ENCODE data around the gene NEURL3.

NEURL3 gene

DNA sequence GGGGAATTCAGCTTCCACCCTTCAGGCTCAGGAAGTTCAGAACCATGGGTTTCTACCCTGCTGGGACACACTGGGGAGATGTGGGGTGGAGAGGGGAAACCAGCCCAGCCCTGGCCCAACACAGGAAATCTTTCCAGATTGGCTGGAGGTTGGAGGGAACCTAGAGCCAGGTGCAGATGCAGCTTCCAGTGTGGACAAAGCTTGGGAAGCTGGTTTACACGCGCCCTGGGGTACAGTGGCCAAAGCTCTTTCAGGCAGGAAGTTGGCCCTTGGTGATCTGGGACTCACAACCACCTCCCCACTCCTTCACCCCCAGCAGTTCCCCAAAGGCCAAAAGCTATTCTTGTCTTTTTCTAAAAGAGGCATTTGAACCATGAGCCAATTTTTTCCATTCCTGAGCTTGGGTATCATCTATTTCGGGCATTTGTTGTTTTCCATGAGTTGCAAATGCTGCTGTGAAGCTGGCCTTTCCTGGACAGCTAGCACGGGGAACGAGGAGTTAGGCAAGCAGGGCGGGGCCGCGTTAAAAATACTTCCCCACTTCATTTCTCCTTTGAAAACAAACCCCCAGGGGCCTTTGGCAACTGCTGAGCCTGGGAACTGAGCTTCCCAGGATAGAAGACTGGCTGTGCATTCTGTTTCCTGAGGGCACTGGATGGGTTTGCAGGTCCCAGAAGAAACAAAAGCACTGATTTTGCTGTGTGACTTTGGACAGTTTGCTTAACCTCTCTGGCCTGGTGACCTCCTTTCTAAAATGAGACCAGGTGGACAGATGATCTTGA is 28.3 kb upstream of the NEURL3 start:
- peak overlapping the region; percentile 83 for H3K27ac ChIP-seq
- H3K4me1 ChIP-seq (ENCODE audit: control insufficient read depth in 1 of 2, insufficient read depth in 1 of 2, low read depth in 1 of 2, low read length in 1 of 2), result peaks cover 61 to 68% of the 10 kb centered on the region in 2 experiments
- no peaks in the 10 kb centered on the region for H3K9me3 ChIP-seq
- H3K36me3 ChIP-seq, result no peaks in the 10 kb centered on the region
- peaks cover 26% of the 10 kb centered on the region for H3K27me3 ChIP-seq
- TF ChIP-seq, protein P1, sequence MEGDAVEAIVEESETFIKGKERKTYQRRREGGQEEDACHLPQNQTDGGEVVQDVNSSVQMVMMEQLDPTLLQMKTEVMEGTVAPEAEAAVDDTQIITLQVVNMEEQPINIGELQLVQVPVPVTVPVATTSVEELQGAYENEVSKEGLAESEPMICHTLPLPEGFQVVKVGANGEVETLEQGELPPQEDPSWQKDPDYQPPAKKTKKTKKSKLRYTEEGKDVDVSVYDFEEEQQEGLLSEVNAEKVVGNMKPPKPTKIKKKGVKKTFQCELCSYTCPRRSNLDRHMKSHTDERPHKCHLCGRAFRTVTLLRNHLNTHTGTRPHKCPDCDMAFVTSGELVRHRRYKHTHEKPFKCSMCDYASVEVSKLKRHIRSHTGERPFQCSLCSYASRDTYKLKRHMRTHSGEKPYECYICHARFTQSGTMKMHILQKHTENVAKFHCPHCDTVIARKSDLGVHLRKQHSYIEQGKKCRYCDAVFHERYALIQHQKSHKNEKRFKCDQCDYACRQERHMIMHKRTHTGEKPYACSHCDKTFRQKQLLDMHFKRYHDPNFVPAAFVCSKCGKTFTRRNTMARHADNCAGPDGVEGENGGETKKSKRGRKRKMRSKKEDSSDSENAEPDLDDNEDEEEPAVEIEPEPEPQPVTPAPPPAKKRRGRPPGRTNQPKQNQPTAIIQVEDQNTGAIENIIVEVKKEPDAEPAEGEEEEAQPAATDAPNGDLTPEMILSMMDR (IDR thresholded peaks at IDR 0.05), result no peak
- H3K4me3 ChIP-seq (ENCODE audit: low read depth in 1 of 2, low read length in 1 of 2), result peak overlapping the region; percentile 30 to 44

DNA sequence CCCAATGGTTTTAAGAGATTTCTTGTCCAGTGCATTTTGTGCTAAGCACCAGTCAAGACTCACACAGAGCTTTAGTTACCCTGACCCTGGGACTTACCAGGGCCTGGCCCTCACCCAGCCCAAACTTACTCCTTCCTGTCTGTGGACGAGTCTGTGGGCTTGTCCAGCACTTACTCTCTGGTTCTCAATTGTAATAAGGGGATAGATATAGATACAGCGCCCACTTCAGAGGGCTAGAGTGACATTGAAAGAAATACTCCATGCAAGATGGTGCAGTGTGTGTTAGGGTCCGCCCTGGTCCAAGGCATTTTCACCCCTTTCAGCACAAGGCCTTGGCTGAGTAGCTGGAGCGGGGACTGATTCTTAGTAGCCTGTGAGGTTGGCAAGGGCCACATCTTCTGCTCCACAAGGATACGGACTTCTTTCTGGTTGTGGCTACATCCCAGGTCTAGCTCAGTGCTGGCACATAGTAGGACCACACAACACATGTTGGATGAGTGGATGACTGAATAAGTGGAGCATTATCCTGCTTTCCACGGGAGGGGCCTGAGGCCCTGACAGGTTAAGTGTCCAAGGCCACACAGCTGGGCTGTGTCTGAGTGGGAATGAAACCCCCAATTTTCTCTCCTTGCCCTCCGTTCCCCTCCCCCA is 27.6 kb upstream of the NEURL3 start:
- peak overlapping the region; percentile 30 to 44 for H3K4me3 ChIP-seq (ENCODE audit: low read depth in 1 of 2, low read length in 1 of 2)
- H3K27ac ChIP-seq, result peak overlapping the region; percentile 83
- H3K4me1 ChIP-seq (ENCODE audit: control insufficient read depth in 1 of 2, insufficient read depth in 1 of 2, low read depth in 1 of 2, low read length in 1 of 2), result peaks cover 65 to 68% of the 10 kb centered on the region in 2 experiments

DNA sequence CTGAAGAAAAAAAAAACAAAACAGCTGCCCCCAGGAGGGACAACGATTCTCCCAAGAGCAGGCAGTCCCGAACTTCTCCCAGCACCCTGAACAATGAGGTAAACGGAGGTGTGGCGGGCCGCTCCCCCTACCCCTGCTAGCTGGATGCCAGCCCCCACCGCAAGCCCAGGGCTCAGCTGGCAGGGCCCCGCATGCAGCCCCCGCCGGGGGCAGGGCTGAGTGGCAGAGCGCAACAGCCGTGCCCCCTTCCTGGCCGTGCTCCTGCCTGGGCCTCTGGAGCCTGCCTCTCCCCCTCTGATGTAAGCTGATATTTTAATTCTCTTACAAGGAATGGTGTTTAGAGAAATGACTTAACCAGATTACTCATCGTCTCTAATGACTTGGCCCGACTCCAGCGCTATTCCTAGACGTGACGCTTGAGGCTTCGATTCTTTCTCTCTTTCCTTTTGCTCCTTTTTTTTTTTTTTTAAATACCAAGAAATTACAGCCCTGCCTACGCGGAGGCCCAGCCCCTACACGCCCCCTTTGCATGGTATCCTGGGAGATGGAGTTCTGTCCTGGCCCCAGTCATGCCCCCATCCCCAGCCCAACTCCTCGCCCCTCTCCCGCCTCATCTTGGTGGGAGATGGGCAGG is 26.8 kb upstream of the NEURL3 start:
- Histone ChIP-seq H3K4me1 (ENCODE audit: control insufficient read depth in 1 of 2, insufficient read depth in 1 of 2, low read depth in 1 of 2, low read length in 1 of 2) (peaks cover 73% of the 10 kb centered on the region in 2 experiments), H3K4me3 (ENCODE audit: low read depth in 1 of 2, low read length in 1 of 2) (peak overlapping the region in 1 of 2 experiments; percentile 44), H3K36me3 (no peaks in the 10 kb centered on the region), H3K27ac (no peak overlapping the region), H3K27me3 (peaks cover 41% of the 10 kb centered on the region), H3K9me3 (no peaks in the 10 kb centered on the region)
- TF ChIP-seq, protein P1 (IDR thresholded peaks at IDR 0.05), result no peak

More for the DNA sequence above, 27.6 kb upstream of the NEURL3 start:
- no peaks in the 10 kb centered on the region for H3K9me3 ChIP-seq
- TF ChIP-seq, protein P1 (IDR thresholded peaks at IDR 0.05), result no peak
- H3K36me3 ChIP-seq, result no peaks in the 10 kb centered on the region
- H3K27me3 ChIP-seq, result peaks cover 33% of the 10 kb centered on the region

DNA sequence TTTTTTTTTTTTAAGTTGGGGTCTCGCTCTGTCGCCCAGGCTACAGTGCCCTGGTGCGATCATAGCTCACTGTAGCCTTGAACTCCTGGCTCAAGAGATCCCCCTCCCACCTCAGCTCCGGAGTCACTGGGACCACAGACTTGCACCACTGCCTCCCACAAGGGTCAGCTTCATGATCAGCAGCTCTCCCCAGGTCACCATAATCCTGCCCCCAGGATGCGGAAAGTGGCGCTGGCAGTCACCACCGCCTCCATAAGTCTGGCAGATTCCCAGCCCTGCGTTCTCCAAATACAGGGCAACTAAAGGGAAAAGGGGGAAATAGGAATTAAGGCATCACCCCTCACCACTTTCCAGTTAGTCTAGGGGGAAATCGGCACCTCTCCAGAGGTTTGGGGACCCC is 26.2 kb upstream of the NEURL3 start:
- H3K4me1 ChIP-seq (ENCODE audit: control insufficient read depth in 1 of 2, insufficient read depth in 1 of 2, low read depth in 1 of 2, low read length in 1 of 2), result peaks cover 73 to 75% of the 10 kb centered on the region in 2 experiments
- H3K27me3 ChIP-seq, result peaks cover 47% of the 10 kb centered on the region
- H3K4me3 ChIP-seq (ENCODE audit: low read depth in 1 of 2, low read length in 1 of 2), result no peak overlapping the region
- H3K36me3 ChIP-seq, result no peaks in the 10 kb centered on the region
- TF ChIP-seq, protein P1 (IDR thresholded peaks at IDR 0.05), result no peak
- no peak overlapping the region for H3K27ac ChIP-seq
- H3K9me3 ChIP-seq, result no peaks in the 10 kb centered on the region

DNA sequence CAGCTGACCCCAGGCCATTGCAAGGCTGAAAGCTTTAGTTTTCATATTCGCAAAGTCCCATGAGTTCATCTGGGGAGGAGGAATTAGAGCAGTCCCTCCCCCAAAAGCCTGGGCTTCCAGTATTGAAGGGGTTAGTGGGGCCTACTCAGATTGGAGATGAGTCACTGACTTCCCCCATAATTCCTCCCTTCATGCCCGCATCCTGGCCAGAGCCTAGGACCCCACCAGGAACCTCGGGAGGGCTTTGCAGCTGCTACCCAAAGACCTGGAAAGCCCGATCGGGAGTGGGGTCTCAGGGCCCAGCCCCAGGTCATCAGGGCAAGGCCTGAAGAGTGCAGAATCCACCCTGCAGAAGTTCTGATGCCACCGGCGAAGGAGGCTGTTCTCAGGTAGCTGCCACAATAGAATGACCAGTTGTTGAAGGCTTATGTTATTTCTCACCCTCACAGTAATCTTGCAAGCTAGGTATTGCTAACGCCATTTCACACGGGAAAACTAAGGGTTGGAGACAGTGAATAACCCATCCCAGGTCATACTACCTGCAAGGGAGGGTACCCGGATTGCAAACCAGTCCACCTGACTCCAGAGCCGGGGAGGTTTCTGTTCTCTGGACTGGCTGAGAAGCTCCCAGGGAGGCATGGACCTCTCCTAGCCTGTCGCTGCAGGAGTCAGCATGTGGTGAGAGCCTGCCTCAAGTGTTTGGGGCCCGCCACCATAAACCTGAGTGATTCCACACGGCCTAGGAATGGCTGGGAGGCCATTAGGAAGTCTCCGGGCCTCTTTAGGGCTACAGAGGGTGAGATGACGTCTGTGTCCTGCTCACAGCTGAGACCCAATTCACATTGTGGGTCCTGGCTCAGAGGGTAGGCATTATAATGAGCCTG is 25.6 kb upstream of the NEURL3 start:
- Histone ChIP-seq H3K36me3 (no peaks in the 10 kb centered on the region), H3K27me3 (peaks cover 53% of the 10 kb centered on the region), H3K4me3 (ENCODE audit: low read depth in 1 of 2, low read length in 1 of 2) (no peak overlapping the region), H3K9me3 (no peaks in the 10 kb centered on the region), H3K27ac (no peak overlapping the region), H3K4me1 (ENCODE audit: control insufficient read depth in 1 of 2, insufficient read depth in 1 of 2, low read depth in 1 of 2, low read length in 1 of 2) (peaks cover 68% of the 10 kb centered on the region in 2 experiments)
- TF ChIP-seq, protein P1 (IDR thresholded peaks at IDR 0.05), result no peak

Data from neutrophil (primary cell).